ENCODE results near the gene RAB3IL1.

Gene RAB3IL1

GRCh38 chr11:61866958-61867343 is 50.4 kb downstream of the RAB3IL1 start:
- H3K4me3 ChIP-seq (ENCODE audit: low read depth, low read length): no peak overlapping the region
- TF ChIP-seq CTCF (IDR thresholded peaks at IDR 0.05; ENCODE audit: control insufficient read depth, extremely low read depth, insufficient read depth): no peak
- DNase-seq (ENCODE audit: low read depth): no peak

GRCh38 chr11:61866231-61866957 is 51.0 kb downstream of the RAB3IL1 start:
- no peak overlapping the region for H3K4me3 ChIP-seq (ENCODE audit: low read depth, low read length)
- TF ChIP-seq CTCF (IDR thresholded peaks at IDR 0.05; ENCODE audit: control insufficient read depth, extremely low read depth, insufficient read depth): no peak
- DNase-seq (ENCODE audit: low read depth): no peak

GRCh38 chr11:61864814-61865775 is 52.3 kb downstream of the RAB3IL1 start:
- DNase-seq (ENCODE audit: low read depth): no peak
- no peak overlapping the region for H3K4me3 ChIP-seq (ENCODE audit: low read depth, low read length)
- no peak for TF ChIP-seq CTCF (IDR thresholded peaks at IDR 0.05; ENCODE audit: control insufficient read depth, extremely low read depth, insufficient read depth)

GRCh38 chr11:61863548-61864081 is 53.8 kb downstream of the RAB3IL1 start:
- no peak overlapping the region for H3K4me3 ChIP-seq (ENCODE audit: low read depth, low read length)
- TF ChIP-seq CTCF (IDR thresholded peaks at IDR 0.05; ENCODE audit: control insufficient read depth, extremely low read depth, insufficient read depth): no peak
- no peak for DNase-seq (ENCODE audit: low read depth)

GRCh38 chr11:61862714-61863547 is 54.4 kb downstream of the RAB3IL1 start:
- no peak for TF ChIP-seq CTCF (IDR thresholded peaks at IDR 0.05; ENCODE audit: control insufficient read depth, extremely low read depth, insufficient read depth)
- no peak overlapping the region for H3K4me3 ChIP-seq (ENCODE audit: low read depth, low read length)
- DNase-seq (ENCODE audit: low read depth): no peak

GRCh38 chr11:61861634-61862033 is 55.7 kb downstream of the RAB3IL1 start:
- no peak for DNase-seq (ENCODE audit: low read depth)
- no peak for TF ChIP-seq CTCF (IDR thresholded peaks at IDR 0.05; ENCODE audit: control insufficient read depth, extremely low read depth, insufficient read depth)
- no peak overlapping the region for H3K4me3 ChIP-seq (ENCODE audit: low read depth, low read length)

All from LNCaP clone FGC (cell line).